COLO668 (cell line): ENCODE data around the gene GRM3.

Source experiments
- DNase-seq: peaks from one replicate; lab custom pipeline; 2025; ENCODE audit not compliant: unreplicated experiment; lab: John Stamatoyannopoulos, UW

Gene GRM3

DNA sequence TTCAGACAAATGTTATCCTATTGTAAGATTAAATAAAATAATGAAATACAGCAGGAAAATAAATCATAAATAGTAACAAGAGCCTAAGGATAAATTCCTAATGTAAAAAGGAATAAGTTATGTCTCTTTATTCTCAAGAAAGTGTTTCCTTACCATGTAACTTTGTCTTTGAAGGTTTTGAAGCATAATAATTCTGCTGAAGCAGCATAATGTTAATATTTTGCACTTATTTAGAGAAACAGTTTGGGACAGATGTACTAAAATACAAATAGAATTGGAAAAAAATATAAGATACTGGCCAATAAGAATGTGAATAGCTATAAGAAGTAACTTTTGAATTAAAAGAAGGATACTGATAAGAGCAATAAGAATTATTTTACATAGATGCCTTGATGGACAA lies 45.7 kb downstream of the GRM3 start:
- no peak for DNase-seq

DNA sequence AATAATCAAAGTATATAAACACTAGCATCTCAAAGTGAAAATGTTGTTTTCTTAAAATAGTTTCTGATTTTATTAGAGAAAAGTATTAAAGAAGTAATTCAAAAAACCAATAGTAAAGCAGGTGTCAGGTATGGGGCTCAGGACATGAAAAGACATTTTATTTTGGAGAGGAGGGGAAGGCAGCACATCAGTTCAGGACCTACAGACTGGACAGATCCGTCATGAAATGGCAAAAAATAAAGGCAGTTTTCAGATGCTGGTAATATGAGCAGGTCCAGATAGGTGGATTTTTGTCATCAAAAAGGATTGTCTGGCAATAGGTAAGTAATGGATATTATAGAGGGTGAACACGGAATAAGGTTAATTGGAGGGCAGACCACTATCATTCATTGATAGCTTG lies 49.0 kb downstream of the GRM3 start:
- DNase-seq: no peak

DNA sequence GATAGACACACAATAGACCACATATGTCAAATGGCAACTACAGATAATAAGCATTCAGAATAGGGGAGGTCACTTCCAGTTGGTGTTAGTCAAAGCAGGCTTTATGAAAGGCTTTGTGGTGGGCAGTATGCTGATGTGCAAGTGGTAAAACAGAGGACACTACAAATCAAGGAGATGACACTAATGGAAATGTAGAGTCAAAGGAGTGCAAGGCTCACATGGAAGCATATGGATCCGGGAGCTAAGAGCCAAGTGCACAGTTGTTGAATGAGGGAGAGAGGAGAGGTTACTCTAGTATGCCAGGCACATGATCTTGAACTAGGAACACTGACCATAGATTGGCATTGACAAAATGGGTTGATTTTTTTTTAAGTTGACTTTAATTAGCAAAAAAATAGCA lies 62.7 kb downstream of the GRM3 start:
- DNase-seq: no peak

DNA sequence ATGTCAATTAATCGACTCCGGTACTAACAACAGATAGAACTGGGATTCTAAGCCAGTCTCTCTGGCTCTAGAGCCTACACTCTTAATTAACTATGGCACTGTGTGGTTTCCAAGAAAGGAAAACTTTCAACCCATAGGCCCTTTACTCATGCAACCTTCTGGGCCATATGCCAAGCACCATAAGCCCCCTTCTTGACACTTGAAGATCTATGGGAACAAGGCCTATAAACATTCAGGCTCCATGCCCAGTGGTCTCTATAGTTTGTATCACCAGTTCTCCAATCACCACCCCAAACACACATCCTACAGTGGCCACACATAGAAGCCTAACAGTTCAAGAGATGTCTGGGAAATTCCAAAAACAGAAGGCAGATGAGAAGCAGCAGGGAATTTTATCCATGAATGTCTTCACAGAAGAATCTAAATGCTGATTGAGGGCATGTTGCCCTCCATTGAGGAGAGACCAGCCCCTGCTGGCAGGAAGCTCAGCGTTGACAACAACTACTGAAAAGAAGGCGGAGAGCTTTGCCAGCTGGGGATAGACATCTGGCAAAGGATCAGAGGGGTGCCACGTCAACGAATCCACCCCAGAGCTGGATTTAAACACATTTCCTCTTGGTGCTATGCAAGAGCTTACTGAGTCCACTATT lies 64.4 kb downstream of the GRM3 start:
- no peak for DNase-seq

DNA sequence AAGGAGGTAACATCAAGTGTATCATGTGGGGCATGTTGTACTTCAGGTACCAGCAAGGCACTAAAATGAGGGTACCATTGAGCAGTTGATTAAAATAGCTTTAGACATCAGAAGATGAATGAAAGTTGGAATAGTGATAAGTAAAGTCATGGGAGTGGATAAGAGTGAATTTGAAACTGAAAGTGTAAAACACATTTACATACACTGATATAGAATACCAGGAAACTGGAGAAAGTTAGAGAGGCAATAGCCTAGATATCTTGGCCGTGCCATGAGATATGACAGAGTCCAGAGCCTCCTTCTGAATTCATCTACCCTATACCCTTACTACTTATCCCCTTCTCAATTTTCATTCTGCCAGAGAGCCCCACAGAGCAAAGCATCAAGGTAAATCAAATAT lies 76.6 kb downstream of the GRM3 start:
- DNase-seq: no peak

DNA sequence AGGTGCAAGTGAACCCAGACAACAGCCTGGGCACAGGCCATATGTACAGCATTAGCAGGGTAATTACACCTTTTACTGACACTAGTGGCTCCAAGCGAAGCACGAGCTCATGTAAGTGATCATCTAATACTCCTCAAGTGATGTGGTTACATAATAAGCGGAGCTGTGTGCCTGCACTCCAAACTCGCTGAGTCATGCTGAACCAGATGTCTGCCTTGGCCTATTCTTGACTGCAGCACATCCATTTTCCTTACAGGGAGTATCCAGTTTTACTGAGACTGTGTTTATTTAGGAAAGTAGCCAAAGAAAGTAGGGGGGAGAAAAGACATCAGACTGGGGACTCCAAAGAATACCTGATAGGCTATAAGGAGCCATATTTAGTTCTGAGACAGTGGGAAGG lies 90.1 kb downstream of the GRM3 start:
- DNase-seq: peak; percentile 8

DNA sequence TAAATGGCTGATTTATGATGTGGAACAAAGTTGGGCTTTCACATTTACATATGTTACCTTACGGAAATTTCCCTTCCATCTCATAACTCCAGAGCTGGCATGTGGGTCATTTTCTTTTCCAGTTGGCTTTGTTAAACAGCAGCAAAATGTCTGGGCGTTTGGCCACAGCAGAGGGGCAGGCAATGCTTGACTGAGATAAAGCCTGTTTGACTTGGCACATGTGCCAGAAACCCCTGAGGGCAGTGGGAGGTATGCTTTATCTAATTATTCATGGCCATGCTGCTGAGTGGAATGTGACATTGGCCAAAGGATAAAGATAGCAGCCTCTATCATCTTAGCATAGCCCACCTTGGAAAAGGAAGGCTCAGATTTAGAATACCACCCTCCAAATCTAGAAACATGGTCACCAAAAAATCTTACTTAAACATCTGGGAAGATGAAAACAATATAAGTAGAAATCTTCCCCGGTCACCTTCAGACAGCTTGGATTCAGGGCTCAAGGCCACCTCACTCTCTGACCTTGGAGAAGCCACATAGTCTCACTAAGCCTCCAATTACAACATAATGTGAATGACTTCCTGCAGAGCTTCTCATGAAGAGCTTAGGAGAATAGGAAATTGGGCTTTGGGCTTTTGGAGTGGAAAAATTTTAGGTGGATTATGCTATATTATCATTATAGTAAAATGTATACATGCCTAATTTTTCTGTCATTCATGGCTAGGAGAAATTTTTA lies 101.5 kb downstream of the GRM3 start:
- DNase-seq: peak; percentile 6

DNA sequence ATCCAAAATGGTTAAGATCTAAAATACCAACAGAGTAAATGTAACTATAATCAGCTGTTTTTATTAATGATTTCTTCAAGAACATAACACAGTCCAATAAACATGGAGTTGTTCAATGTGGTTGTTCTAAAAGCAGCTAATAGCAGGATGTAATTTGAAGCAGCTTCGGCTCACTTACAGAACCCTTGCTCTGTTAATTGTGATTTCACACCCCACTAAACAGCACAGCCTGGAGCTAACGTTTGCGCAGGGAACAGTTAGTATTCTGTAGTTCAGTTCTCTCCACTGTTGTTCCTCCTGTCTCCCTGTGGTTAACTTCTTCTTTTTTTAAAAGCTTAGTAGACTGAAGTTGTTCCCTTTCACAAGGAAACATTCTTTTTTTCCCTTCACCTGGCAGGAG lies 104.0 kb downstream of the GRM3 start:
- no peak for DNase-seq

DNA sequence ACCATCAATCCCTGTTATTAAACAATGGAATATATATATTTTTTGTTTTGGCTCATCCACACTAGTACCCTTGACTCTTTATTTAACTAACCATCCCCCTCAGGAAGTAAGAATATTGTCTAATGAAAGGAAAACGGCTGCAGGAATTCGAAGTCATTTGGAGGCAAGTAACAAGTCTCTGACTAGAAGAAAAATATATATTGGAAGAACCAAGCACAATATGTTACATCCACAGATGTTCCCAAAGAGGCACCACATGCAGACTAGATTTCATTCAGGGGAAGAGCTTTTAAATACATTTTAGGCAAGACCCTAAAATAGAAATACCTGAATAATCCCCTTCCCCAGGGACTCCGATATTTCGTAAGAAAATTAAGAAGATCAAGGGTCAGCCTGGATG lies 104.5 kb downstream of the GRM3 start:
- DNase-seq: no peak

DNA sequence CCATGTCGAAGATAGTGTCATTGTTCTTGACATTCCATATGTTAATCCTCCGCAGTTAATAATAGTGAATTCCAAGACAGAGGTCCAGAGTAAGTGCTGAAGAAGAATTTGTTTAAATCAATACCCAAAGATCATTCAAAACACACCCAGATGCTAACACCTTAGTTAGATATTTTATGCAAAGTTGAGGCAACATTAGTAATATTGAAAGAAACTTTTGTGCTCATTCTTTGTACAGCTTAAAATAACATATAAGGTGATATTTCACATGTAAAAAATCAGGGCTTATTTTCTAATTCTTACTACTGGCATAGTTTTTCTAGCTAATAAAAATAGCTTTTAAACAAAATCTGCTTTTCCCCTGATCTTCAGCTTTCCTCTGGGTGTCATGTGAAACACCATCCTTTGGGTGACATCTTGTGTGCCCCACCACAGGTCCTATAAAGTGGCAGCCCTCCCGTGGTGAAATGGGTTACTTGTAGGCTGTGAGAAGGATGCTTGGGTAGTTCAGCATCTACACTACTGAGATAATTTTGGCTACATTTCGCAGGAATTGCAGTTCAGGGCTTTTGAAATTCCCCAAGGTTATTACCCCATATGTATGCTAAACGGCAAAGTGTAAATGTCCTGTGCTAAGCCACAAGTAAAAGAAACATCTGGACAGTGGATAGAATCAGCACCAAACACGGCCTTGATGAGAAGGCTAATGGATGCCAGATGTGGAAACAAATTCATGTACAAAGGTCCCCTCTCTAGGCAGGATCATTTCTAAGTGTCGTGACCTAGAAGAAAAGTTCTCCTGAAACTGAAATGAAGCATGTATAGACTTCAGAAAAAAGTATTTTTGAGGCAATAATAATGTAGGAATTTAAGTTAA lies 105.4 kb downstream of the GRM3 start:
- no peak for DNase-seq

DNA sequence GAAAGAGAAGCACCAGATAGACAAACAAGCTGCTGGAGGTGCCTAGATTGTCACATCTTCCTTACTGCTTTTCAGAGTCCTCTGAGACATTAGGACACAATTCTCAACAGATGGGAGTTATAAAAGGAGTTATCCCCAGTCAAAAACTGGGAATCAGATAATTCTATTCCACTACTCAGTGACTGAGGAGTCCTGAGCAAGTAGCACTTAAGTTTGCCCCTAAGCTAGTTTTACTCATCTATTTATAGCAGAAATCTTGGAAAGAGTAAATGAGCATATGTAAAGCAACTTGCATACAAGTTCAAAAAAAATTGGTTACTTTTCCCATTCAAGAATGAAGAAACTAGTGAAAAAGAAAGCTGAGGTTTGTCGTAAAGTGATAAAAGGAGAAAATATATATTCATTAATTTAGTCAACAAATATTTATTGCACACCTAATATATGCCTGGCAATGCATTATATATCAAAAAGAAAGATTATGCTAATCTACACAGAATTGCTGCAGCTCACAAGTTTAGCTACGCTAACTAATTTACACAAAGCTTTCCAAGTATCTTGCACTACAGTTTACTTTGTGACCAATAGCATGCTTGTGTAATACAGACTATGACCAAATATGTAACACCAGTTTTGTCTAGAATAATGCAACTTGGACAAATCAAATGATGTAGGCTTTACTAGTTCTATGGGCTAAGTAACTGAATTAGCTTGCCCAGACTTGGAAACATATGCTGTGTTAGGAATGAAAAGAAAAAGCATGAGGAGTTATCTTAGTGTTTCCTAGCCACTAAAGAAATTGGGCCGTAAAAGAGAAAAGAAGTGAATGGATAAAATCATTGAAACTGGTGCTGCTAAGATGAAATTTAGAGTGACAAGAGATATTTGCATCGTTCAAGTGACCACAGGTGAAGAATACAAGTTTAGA lies 106.3 kb downstream of the GRM3 start:
- DNase-seq: no peak

DNA sequence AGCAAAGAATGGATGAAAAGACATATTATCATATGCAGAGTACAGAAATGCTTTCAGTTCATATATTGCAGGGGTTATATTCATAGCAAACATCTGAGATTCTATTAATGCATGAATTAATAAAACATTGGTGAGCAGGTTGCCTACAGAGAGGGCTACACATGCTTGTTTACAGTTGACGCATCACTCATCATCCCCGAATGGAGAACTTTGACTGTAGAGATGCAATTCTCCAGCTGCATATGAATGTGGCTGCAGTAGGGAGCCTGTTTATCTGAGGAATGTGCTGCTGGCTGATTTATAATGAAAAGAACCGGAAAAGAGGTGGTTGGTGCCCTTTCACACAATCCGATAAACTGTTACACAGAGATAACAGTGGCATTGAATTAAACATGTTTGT lies 116.5 kb downstream of the GRM3 start:
- no peak for DNase-seq

DNA sequence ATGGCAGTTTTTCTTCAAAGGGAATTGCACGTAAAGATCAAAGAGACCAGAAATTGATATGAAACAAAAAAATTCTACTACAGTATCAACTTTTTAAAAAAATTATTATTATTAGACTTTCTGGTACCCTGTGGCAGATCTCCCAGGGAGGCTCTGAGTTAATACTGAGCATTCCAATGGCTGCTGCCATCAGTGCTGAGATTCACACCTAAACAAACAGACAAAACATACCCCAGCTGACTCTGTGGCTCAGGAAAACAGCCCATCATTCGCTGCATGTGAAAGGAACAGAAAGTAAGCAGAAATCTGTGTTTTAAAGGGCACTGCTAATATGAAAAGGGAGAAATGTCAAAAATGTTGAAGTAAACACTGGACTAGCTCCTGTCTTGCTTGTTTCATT lies 118.4 kb downstream of the GRM3 start:
- DNase-seq: no peak

DNA sequence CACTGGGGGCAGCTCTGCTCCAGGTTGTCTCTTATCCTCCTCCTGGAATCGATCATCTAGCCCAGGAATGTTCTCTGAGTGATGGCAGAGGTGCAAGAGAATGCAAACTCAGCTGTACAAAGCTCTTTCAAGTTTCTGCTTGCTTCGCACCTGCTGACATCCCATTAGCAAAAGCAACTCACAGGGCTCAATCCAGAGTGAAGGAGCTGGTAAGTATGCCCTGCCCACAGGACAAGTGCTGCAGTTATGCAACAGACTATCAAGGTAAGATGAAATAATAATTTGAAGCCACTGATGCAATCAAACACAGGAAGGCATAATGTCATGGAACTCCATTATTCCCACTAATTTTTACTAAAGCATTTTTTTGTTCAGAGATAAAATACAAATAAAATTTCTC lies 122.2 kb downstream of the GRM3 start:
- no peak for DNase-seq

DNA sequence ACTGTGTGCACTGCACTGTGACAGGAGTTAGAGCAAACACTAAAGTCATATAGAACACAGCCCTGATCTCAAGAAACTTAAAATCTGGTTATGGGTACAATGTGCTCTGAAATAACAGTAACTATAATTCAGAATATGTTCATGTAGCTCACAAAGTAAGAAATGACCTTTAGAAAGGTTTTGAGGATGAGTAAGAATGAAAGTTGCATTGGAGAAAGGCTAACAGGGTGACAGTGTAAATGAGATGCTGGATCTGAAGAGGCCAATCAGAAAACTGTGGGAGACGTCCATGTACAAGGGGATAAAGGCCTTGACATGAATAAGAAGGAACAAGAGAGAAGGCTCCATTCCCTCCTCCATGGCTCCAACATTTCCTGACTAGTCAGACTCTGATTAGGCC lies 124.7 kb downstream of the GRM3 start:
- no peak for DNase-seq

DNA sequence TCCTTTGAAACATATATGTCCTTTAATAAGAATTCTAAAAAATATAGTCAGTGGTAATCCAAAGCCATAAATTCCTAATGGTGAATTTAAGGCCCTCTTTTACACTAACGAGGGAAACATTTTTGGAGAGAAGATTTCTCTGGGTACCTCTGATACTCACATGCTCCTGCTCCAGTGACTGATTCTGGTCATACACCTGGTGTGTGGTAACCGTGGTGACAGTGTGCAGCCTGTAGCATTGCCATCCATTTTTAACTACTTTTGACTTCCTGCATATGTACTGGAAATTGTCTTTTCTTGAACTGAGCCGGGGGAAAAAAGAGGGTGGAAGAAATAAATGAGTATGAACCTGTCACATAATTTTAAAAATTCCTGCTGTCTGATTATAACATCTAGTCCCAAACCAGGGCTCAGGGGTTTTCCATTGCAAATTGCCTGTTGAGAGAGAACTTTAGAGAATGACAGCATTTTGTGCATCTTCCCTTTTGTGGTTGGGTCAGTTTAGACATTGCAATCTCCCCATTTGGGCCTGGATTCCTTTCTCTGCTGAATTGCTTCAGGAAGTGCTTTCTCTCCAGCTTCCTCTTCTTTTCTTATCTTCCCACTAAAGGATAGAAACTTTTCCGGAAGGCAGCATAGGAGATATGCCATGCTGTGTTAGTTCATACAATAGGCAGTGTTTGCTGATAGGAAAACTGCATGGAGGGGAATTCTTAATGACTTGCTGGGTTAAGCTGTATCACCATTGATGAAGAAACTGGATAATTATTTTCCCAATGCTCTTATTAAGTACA lies 125.5 kb downstream of the GRM3 start:
- DNase-seq: no peak

DNA sequence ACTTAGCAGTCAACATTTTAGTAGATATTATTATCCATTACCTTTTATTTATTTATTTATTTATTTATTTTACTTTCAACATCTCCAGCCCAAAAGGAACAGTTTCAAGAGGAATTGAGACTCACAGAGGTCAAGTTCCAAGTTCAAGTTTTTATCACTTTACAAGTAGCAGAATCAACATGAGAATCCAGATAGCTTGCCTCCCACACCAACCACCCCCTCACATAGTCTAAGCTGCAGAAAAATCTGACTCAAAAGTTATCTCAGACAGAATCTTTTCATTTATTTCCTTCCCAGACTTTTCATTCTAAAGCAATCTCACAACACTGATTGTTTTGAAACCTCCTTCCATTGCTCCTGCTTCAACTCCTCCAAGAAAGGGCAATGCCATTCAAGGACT lies 129.6 kb downstream of the GRM3 start:
- DNase-seq: no peak

DNA sequence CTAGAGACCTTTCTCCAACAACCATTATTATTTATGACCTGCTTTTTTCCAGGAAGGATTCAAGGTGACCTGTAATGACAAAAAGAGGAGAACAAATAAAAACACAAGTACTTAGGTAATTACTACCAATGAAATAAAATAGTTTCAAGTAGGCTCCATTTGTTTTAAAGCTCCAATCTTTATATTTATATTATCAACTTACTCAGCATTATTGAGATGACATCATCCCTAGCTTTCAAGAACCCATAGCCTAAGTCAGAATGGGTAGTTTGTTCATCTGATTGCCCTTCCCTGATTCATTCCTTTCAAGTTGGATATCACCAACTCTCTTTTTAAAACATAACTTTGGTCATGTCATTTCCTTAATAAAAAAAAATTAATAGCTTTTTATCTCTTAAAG lies 131.5 kb downstream of the GRM3 start:
- DNase-seq: no peak

DNA sequence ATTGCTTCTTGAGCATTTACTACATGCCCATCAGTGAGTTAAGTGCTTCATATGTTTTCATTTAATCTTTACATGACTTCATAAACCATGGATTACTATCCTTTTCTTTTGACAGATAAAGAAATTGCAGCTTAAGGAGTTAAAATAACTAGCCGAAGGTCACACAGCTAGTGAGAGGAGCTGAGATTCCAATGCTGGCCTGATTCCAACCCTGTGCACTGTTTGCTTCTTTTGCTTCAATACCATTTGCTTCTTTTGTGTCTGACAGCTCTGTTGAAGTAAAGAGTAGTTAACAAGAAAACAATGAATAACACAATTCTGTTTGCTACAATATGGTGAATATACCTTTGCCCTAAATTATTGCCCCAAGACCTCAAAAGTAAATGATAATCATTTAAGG lies 132.4 kb downstream of the GRM3 start:
- no peak for DNase-seq

DNA sequence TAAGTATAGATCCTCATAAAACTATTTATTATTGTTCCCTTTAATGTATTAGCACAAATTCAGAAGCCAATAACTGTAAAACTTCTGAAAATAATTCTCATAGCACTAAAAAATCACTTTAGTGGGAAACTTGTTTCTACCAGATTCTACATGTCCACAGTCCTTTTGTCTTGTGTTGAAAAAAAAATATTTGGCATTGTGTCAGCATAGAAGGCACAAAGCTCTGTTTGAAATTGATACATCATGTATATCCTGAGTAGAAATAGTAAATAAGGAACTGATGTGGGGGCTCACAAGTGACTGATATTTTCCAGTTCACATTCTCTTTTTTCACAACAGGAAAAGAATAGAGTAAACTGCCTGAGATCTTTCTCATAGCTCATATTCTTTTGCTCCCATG lies 134.6 kb downstream of the GRM3 start:
- DNase-seq: no peak
